ENCODE measurements around the gene BRWD1. TPM values are rescaled to one million over a fixed set of nuclear protein-coding genes. Genes with fewer than 3 reads are reported as not detected.

BRWD1 gene
- total and polyA plus RNA-seq, 2 of the 8 experiments (the other 6 are each of a cell fraction or from before 2014, with no cell fraction given) = 9.3 to 45.2 TPM

DNA sequence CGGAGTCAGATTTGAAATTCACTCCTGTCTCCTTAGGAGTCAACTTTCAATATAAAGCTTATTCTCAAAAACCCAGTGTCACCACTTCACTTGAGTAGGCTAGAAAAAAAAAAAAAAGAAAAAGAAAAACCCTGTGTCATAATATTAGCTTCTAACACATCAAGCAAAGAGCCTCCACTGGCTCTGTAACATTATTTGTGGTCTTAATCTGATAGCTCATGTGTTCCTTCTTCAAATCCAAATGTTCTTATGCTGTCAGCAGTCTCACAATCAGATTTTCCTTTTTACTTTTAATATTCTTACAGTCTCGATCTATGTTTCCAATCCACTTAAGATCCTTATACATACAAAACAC is 104.1 kb downstream of the BRWD1 start (continued):
- TF ChIP-seq TAF7 (optimal IDR thresholded peaks at IDR 0.05; ENCODE audit: borderline replicate concordance, low read depth, low read length) = no peak
- TF ChIP-seq CREB1 (IDR thresholded peaks at IDR 0.05) = no peak
- no peak for TF ChIP-seq ASH2L (IDR thresholded peaks at IDR 0.05; ENCODE audit: low read length)
- no peak for TF ChIP-seq JUND (IDR thresholded peaks at IDR 0.05; ENCODE audit: low read length)

All from H1 (cell line).